Activated naive CD8-positive, alpha-beta T cell treated with anti-CD3 and anti-CD28 coated beads, Interleukin-2, amount 50 U/mL, for 24 hours (primary cell): ENCODE results near the gene THRSP.
"Not testable (repeated sequence)": the region's sequence is repeated elsewhere in the genome, so short reads cannot be mapped to it uniquely, and the experiment has no call there.

Experiments used
- ATAC-seq: fragments of 150-1000 bp; cut with Tn5 transposase; one replicate; pipeline ENCODE4 v1.10.0; 2021
- DNase-seq: peaks from one replicate; pipeline ENCODE4 v3.0.0; 2021
- H3K27ac Mint-ChIP-seq: one replicate; pipeline ENCODE4 v1.8.0; 2021; ENCODE audit warnings: mild to moderate bottlenecking, mixed read lengths
- H3K27me3 Mint-ChIP-seq: one replicate; pipeline ENCODE4 v1.8.0; 2021; ENCODE audit warnings: mixed read lengths
- H3K36me3 Mint-ChIP-seq: one replicate; pipeline ENCODE4 v1.8.0; 2021; ENCODE audit warnings: low read depth, mixed read lengths
- H3K4me1 Mint-ChIP-seq: one replicate; pipeline ENCODE4 v1.8.0; 2021; ENCODE audit warnings: mixed read lengths
- H3K4me3 Mint-ChIP-seq: one replicate; pipeline ENCODE4 v1.8.0; 2021; ENCODE audit warnings: mild to moderate bottlenecking, moderate library complexity, mixed read lengths
- H3K9me3 Mint-ChIP-seq: one replicate; pipeline ENCODE4 v1.8.0; 2021; ENCODE audit warnings: mixed read lengths

The THRSP gene

GRCh38 chr11:78084506-78084905 lies 20.8 kb downstream of the THRSP start:
- ATAC-seq, DNase-seq, H3K27ac Mint-ChIP-seq, H3K36me3 Mint-ChIP-seq, H3K27me3 Mint-ChIP-seq, H3K9me3 Mint-ChIP-seq, H3K4me3 Mint-ChIP-seq: not testable (repeated sequence)
- peaks cover 20% of the 10 kb centered on the region for H3K4me1 Mint-ChIP-seq

- Mint-ChIP-seq H3K27me3 (no peaks in the 10 kb centered on the region), H3K36me3 (no peaks in the 10 kb centered on the region), H3K27ac (no peak overlapping the region), H3K4me3 (no peak overlapping the region), H3K4me1 (peaks cover 9% of the 10 kb centered on the region), H3K9me3 (no peaks in the 10 kb centered on the region)
- DNase-seq, result no peak
- ATAC-seq, result no peak
Observed at GRCh38 chr11:78085972-78086371, 22.3 kb downstream of the THRSP start.

- not testable (repeated sequence) for H3K9me3 Mint-ChIP-seq, ATAC-seq, DNase-seq, H3K4me3 Mint-ChIP-seq, H3K27ac Mint-ChIP-seq, H3K4me1 Mint-ChIP-seq, H3K36me3 Mint-ChIP-seq, H3K27me3 Mint-ChIP-seq
Observed at GRCh38 chr11:78086521-78087074, 22.9 kb downstream of the THRSP start.

GRCh38 chr11:78094250-78094649 lies 30.6 kb downstream of the THRSP start:
- DNase-seq (no peak), ATAC-seq (peak; percentile 95)
- H3K4me1 Mint-ChIP-seq, result peaks cover 16% of the 10 kb centered on the region
- no peaks in the 10 kb centered on the region for H3K27me3 Mint-ChIP-seq
- no peak overlapping the region for H3K4me3 Mint-ChIP-seq
- H3K9me3 Mint-ChIP-seq, result no peaks in the 10 kb centered on the region
- H3K27ac Mint-ChIP-seq, result no peak overlapping the region
- H3K36me3 Mint-ChIP-seq, result peaks cover 25% of the 10 kb centered on the region

- no peaks in the 10 kb centered on the region for H3K27me3 Mint-ChIP-seq
- peaks cover 16% of the 10 kb centered on the region for H3K4me1 Mint-ChIP-seq
- DNase-seq, result no peak
- no peak overlapping the region for H3K27ac Mint-ChIP-seq
- H3K4me3 Mint-ChIP-seq, result no peak overlapping the region
- no peaks in the 10 kb centered on the region for H3K9me3 Mint-ChIP-seq
- H3K36me3 Mint-ChIP-seq, result peaks cover 45% of the 10 kb centered on the region
- no peak for ATAC-seq
Observed at GRCh38 chr11:78097666-78098385, 34.2 kb downstream of the THRSP start.

- Mint-ChIP-seq H3K27me3 (no peaks in the 10 kb centered on the region), H3K4me3 (no peak overlapping the region), H3K9me3 (no peaks in the 10 kb centered on the region), H3K36me3 (peaks cover 43% of the 10 kb centered on the region), H3K27ac (no peak overlapping the region), H3K4me1 (peaks cover 4% of the 10 kb centered on the region)
- DNase-seq (no peak), ATAC-seq (no peak)
Observed at GRCh38 chr11:78099666-78100065, 36.0 kb downstream of the THRSP start.

- Mint-ChIP-seq H3K36me3 (peaks cover 39% of the 10 kb centered on the region), H3K4me3 (no peak overlapping the region), H3K9me3 (no peaks in the 10 kb centered on the region), H3K4me1 (peaks cover 1% of the 10 kb centered on the region), H3K27me3 (no peaks in the 10 kb centered on the region), H3K27ac (no peak overlapping the region)
- DNase-seq, result no peak
- no peak for ATAC-seq
Observed at GRCh38 chr11:78100261-78100660, 36.6 kb downstream of the THRSP start.

- H3K4me3 Mint-ChIP-seq, result no peak overlapping the region
Observed at GRCh38 chr11:78100676-78101472, 37.2 kb downstream of the THRSP start.

GRCh38 chr11:78109081-78110015 lies 45.7 kb downstream of the THRSP start:
- ATAC-seq, result no peak

More at GRCh38 chr11:78100676-78101472, 37.2 kb downstream of the THRSP start:
- DNase-seq, result no peak
- Mint-ChIP-seq H3K27me3 (no peaks in the 10 kb centered on the region), H3K27ac (no peak overlapping the region), H3K36me3 (peaks cover 37% of the 10 kb centered on the region), H3K9me3 (no peaks in the 10 kb centered on the region), H3K4me1 (no peaks in the 10 kb centered on the region)
- no peak for ATAC-seq

GRCh38 chr11:78110351-78110750 lies 46.7 kb downstream of the THRSP start:
- Mint-ChIP-seq H3K4me3 (no peak overlapping the region), H3K27ac (no peak overlapping the region), H3K27me3 (no peaks in the 10 kb centered on the region), H3K4me1 (no peaks in the 10 kb centered on the region), H3K36me3 (peaks cover 41% of the 10 kb centered on the region), H3K9me3 (no peaks in the 10 kb centered on the region)
- no peak for DNase-seq
- ATAC-seq, result no peak

More at GRCh38 chr11:78109081-78110015, 45.7 kb downstream of the THRSP start:
- Mint-ChIP-seq H3K36me3 (peaks cover 42% of the 10 kb centered on the region), H3K27ac (no peak overlapping the region), H3K4me1 (no peaks in the 10 kb centered on the region), H3K9me3 (no peaks in the 10 kb centered on the region), H3K4me3 (no peak overlapping the region), H3K27me3 (no peaks in the 10 kb centered on the region)
- no peak for DNase-seq

- Mint-ChIP-seq H3K4me1 (no peaks in the 10 kb centered on the region), H3K4me3 (no peak overlapping the region), H3K9me3 (no peaks in the 10 kb centered on the region), H3K27ac (no peak overlapping the region), H3K36me3 (peaks cover 39% of the 10 kb centered on the region), H3K27me3 (no peaks in the 10 kb centered on the region)
- ATAC-seq (no peak), DNase-seq (no peak)
Observed at GRCh38 chr11:78110830-78111229, 47.2 kb downstream of the THRSP start.

GRCh38 chr11:78111298-78111697 lies 47.6 kb downstream of the THRSP start:
- H3K4me3 Mint-ChIP-seq, result no peak overlapping the region
- ATAC-seq (no peak), DNase-seq (no peak)
- no peaks in the 10 kb centered on the region for H3K27me3 Mint-ChIP-seq
- H3K27ac Mint-ChIP-seq, result no peak overlapping the region
- no peaks in the 10 kb centered on the region for H3K9me3 Mint-ChIP-seq
- H3K4me1 Mint-ChIP-seq, result no peaks in the 10 kb centered on the region
- peaks cover 37% of the 10 kb centered on the region for H3K36me3 Mint-ChIP-seq

- no peak for ATAC-seq
Observed at GRCh38 chr11:78112582-78113275, 49.1 kb downstream of the THRSP start.

More at GRCh38 chr11:78112582-78113275, 49.1 kb downstream of the THRSP start:
- no peak overlapping the region for H3K27ac Mint-ChIP-seq
- H3K4me1 Mint-ChIP-seq, result no peaks in the 10 kb centered on the region
- no peaks in the 10 kb centered on the region for H3K9me3 Mint-ChIP-seq
- H3K36me3 Mint-ChIP-seq, result peaks cover 37% of the 10 kb centered on the region
- no peak for DNase-seq
- no peak overlapping the region for H3K4me3 Mint-ChIP-seq
- no peaks in the 10 kb centered on the region for H3K27me3 Mint-ChIP-seq
